Endothelial cell of umbilical vein (primary cell): ENCODE results near the gene KCNK16. TPM values are rescaled to one million over a fixed set of nuclear protein-coding genes. Genes with fewer than 3 reads are reported as not detected.

Source experiments
- BruUV-seq: library from RNA; stranded (reverse); fragments of 400-500 nt; replicated peaks from 2 replicates; lab custom pipeline; 2021; lab: Mats Ljungman, UMichigan
- CTCF ChIA-PET: fragments of 300-600, 350-600 bp; sonication (Branson Sonifier 250); formaldehyde crosslinking; loops from one replicate; lab custom pipeline; 2021; ENCODE audit warnings: antibody characterized with exemption, inconsistent platforms; lab: Charles Lee
- POLR2A ChIA-PET: fragments of 300-600, 350-600 bp; sonication (Branson Sonifier 250); formaldehyde crosslinking; loops from one replicate; lab custom pipeline; 2021; ENCODE audit warnings: antibody characterized with exemption, inconsistent platforms; lab: Charles Lee
- DNase-seq: peaks from one replicate; pipeline ENCODE4 v3.0.0-alpha.2; 2011; ENCODE audit warnings: low read depth, low spot score
- FAIRE-seq: peaks from 2 replicates; lab custom pipeline; 2011; peaks lifted over from hg19 to GRCh38; lab: Jason Lieb, UNC
- H2AFZ ChIP-seq: 2 replicates; pipeline ENCODE4 v1.6.0; 2012; ENCODE audit warnings: low read depth, low read length, control low read depth, inconsistent platforms
- H3K27ac ChIP-seq: 2 replicates; pipeline ENCODE4 v1.5.1; 2011; ENCODE audit warnings: low read depth, mild to moderate bottlenecking, control low read depth, low read length, moderate library complexity; ENCODE audit not compliant: insufficient read depth
- H3K27me3 ChIP-seq, 2 experiments: 2 replicates each; pipeline versions ENCODE4 v1.6.0 to v1.6.1; 2011; ENCODE audit warnings: low read length in 2 of 2, mixed read lengths in 1 of 2; ENCODE audit not compliant: control insufficient read depth in 2 of 2, insufficient read depth in 2 of 2
- H3K36me3 ChIP-seq, 2 experiments: 2 replicates in 1 of 2; 3 replicates in 1 of 2; pipeline ENCODE4 v1.5.1; 2011; ENCODE audit warnings: low read length in 2 of 2, mild to moderate bottlenecking in 1 of 2, moderate library complexity in 1 of 2; ENCODE audit not compliant: control insufficient read depth in 2 of 2, insufficient read depth in 2 of 2; ENCODE audit errors: extremely low read depth in 1 of 2
- H3K4me1 ChIP-seq: 3 replicates; pipeline ENCODE4 v1.5.1; 2011; ENCODE audit warnings: mild to moderate bottlenecking, low read length; ENCODE audit not compliant: control insufficient read depth, insufficient read depth; ENCODE audit errors: extremely low read depth
- H3K4me2 ChIP-seq: 2 replicates; pipeline ENCODE4 v1.6.1; 2011; ENCODE audit warnings: low read length, control low read depth, mixed read lengths; ENCODE audit not compliant: insufficient read depth
- H3K4me3 ChIP-seq, 3 experiments: fragments of 200-600 bp in 1 of 3; sonication (generic), shearing (Covaris generic) in 1 of 3; replicated peaks in 1 of 3; 2 replicates each; pipeline ENCODE4 v1.5.1; 2011 to 2016; ENCODE audit warnings: control low read depth in 3 of 3, low read length in 3 of 3, mild to moderate bottlenecking in 2 of 3, inconsistent platforms in 1 of 3, low read depth in 1 of 3, moderate library complexity in 1 of 3; ENCODE audit not compliant: insufficient read depth in 1 of 3
- H3K79me2 ChIP-seq: 2 replicates; pipeline ENCODE4 v1.6.0; 2012; ENCODE audit warnings: low read length, inconsistent platforms; ENCODE audit not compliant: control insufficient read depth, insufficient read depth
- H3K9ac ChIP-seq: replicated peaks from 2 replicates; pipeline ENCODE3; 2011; ENCODE audit warnings: low read length, control low read depth; ENCODE audit not compliant: insufficient read depth; ENCODE audit errors: extremely low read depth
- H3K9me1 ChIP-seq: replicated peaks from 3 replicates; pipeline ENCODE4 v1.6.0; 2011; ENCODE audit warnings: mild to moderate bottlenecking, low read length; ENCODE audit not compliant: control insufficient read depth, insufficient read depth; ENCODE audit errors: extremely low read depth
- H3K9me3 ChIP-seq: replicated peaks from 2 replicates; pipeline ENCODE4 v1.5.1; 2012; ENCODE audit warnings: low read length, inconsistent platforms; ENCODE audit not compliant: control insufficient read depth, insufficient read depth
- H4K20me1 ChIP-seq: replicated peaks from 2 replicates; pipeline ENCODE3; 2011; ENCODE audit warnings: mild to moderate bottlenecking, low read length; ENCODE audit not compliant: control insufficient read depth, insufficient read depth; ENCODE audit errors: extremely low read depth
- CTCF ChIP-seq, 2 donors: IDR thresholded peaks; 1 replicate in 1 of 2; 2 replicates in 1 of 2; pipeline ENCODE4 v1.5.1; 2011; ENCODE audit warnings: low read length in 2 of 2, mild to moderate bottlenecking in 2 of 2, moderate library complexity in 2 of 2, control low read depth in 1 of 2, inconsistent platforms in 1 of 2, low read depth in 1 of 2; ENCODE audit not compliant: insufficient read depth in 1 of 2; ENCODE audit errors: extremely low read depth in 1 of 2
- EZH2 ChIP-seq: IDR thresholded peaks from 2 replicates; pipeline ENCODE4 v1.6.1; 2012; ENCODE audit warnings: borderline replicate concordance, low read depth, mild to moderate bottlenecking, moderate library complexity, low read length, inconsistent platforms; ENCODE audit not compliant: severe bottlenecking
- FOS ChIP-seq: IDR thresholded peaks from 2 replicates; pipeline ENCODE4 v1.6.1; 2011; ENCODE audit warnings: mild to moderate bottlenecking, low read length, moderate library complexity, borderline replicate concordance; ENCODE audit not compliant: insufficient read depth
- GATA2 ChIP-seq: IDR thresholded peaks from 2 replicates; pipeline ENCODE4 v1.7.0; 2011; ENCODE audit warnings: low read depth, mild to moderate bottlenecking, moderate library complexity, mixed read lengths, low read length; ENCODE audit not compliant: insufficient read length, insufficient read depth
- JUN ChIP-seq: IDR thresholded peaks from 2 replicates; pipeline ENCODE4 v1.6.1; 2011; ENCODE audit warnings: borderline replicate concordance, low read depth; ENCODE audit not compliant: insufficient read length, insufficient read depth
- MAX ChIP-seq: IDR thresholded peaks from 2 replicates; pipeline ENCODE4 v1.6.1; 2011; ENCODE audit not compliant: insufficient read depth, insufficient read length
- MYC ChIP-seq: IDR thresholded peaks from one replicate; pipeline ENCODE4 v1.6.1; 2011; ENCODE audit warnings: mild to moderate bottlenecking, low read depth, low read length
- POLR2A ChIP-seq: IDR thresholded peaks from 2 replicates; pipeline ENCODE4 v1.6.1; 2012; ENCODE audit warnings: low read depth, mild to moderate bottlenecking, control low read depth, low read length
- POLR2AphosphoS5 ChIP-seq: IDR thresholded peaks from 2 replicates; pipeline ENCODE4 v1.6.1; 2012; ENCODE audit warnings: low read depth, mild to moderate bottlenecking, control low read depth, low read length, moderate library complexity; ENCODE audit not compliant: insufficient read depth
- dilution Hi-C: fragments of 300-500 bp; cut with MboI; formaldehyde crosslinking; loops from one replicate; pipeline ENCODE4 v1.15.0; 2019; ENCODE audit warnings: low sequenced_read_pairs; ENCODE audit not compliant: extremely low pct_ligation_motif_present
- intact Hi-C: fragments of 100-400 bp; cut with micrococcal nuclease; formaldehyde crosslinking; loops from one replicate; pipeline ENCODE4 v1.10.0; 2022
- polyA plus RNA-seq, 4 experiments: library from polyadenylated mRNA; depleted of rRNA in 3 of 4; stranded (reverse) in 3 of 4; unstranded in 1 of 4; fragments of >200 nt; gene quantifications; 2 replicates each; pipeline versions ENCODE4 v1.2.1 to v1.2.3, GENCODE V29; 2011 to 2012; ENCODE audit warnings: missing spikeins in 1 of 4
- total RNA-seq: library from RNA; stranded (reverse); gene quantifications from 2 replicates; pipeline ENCODE4 v1.2.3, GENCODE V29; 2021

The KCNK16 gene
- total and polyA plus RNA-seq, 2 donors (not counting 3 experiments of a cell fraction or from before 2014, with no cell fraction given), result not detected

GRCh38 chr6:39328066-39328465 is 5.6 kb upstream of the KCNK16 start:
- Histone ChIP-seq H4K20me1 (no peaks in the 10 kb centered on the region), H3K4me2 (no peak overlapping the region), H3K4me1 (no peaks in the 10 kb centered on the region), H2AFZ (no peak overlapping the region), H3K4me3 (no peak overlapping the region), H3K27me3 (no peaks in the 10 kb centered on the region), H3K36me3 (no peaks in the 10 kb centered on the region), H3K9me3 (no peaks in the 10 kb centered on the region), H3K9ac (no peak overlapping the region), H3K79me2 (no peaks in the 10 kb centered on the region), H3K9me1 (no peaks in the 10 kb centered on the region), H3K27ac (no peak overlapping the region)
- TF ChIP-seq MAX, result no peak
- no peak for TF ChIP-seq GATA2
- no peak for TF ChIP-seq EZH2
- TF ChIP-seq MYC, result no peak
- no peak for TF ChIP-seq POLR2AphosphoS5
- no peak for TF ChIP-seq POLR2A
- no peak for TF ChIP-seq JUN
- TF ChIP-seq FOS, result no peak
- TF ChIP-seq CTCF (IDR thresholded peaks at IDR 0.05; ENCODE audit: extremely low read depth in 1 of 2, insufficient read depth in 1 of 2, low read depth in 1 of 2, low read length in 2 of 2), result no peak
- DNase-seq (no peak), FAIRE-seq (no peak)
- dilution Hi-C loops, result no loop called here
- no TSS peak for BruUV-seq
- ChIA-PET CTCF (no interaction called here), POLR2A (no interaction called here)
- intact Hi-C loops, result no loop called here
